Uterus (tissue), 2 donors: ENCODE data around the gene CDH13.

Experiments used
- CTCF ChIP-seq, 4 experiments: fragments of 200-600 bp in 2 of 4; fragments of 450-650 bp in 2 of 4; sonication (generic) in 2 of 4; IDR thresholded peaks; one replicate each; pipeline ENCODE4 v1.5.1; 2016 to 2019; ENCODE audit warnings: antibody characterized with exemption in 4 of 4, mild to moderate bottlenecking in 2 of 4, moderate library complexity in 1 of 4
- POLR2A ChIP-seq, 2 donors: fragments of 450-650 bp; IDR thresholded peaks; one replicate each; pipeline ENCODE4 v1.6.1; 2016; ENCODE audit warnings: antibody characterized with exemption in 2 of 2, mild to moderate bottlenecking in 1 of 2, moderate library complexity in 1 of 2

GRCh38 chr16:83301971-83302370 lies 675.2 kb downstream of the CDH13 start:
- TF ChIP-seq CTCF (IDR thresholded peaks at IDR 0.05) (no peak), POLR2A (IDR thresholded peaks at IDR 0.05) (no peak)
